IPS-NIHi11 (cell line): Measurements from ENCODE around the gene PPDPF.

Source experiments
- DNase-seq: peaks from one replicate; pipeline ENCODE4 v3.0.0; 2012; ENCODE audit warnings: mixed read lengths, low spot score

The PPDPF gene

GRCh38 chr20:63522091-63522868 lies 1.7 kb downstream of the PPDPF start:
- no peak for DNase-seq

- DNase-seq, result no peak
These were observed 2.5 kb downstream of the PPDPF start for GRCh38 chr20:63522981-63523611.

- DNase-seq, result no peak
These were observed 4.6 kb downstream of the PPDPF start for GRCh38 chr20:63525185-63525584.

GRCh38 chr20:63525971-63526370 lies 5.4 kb downstream of the PPDPF start:
- no peak for DNase-seq

- DNase-seq, result no peak
These were observed 6.6 kb downstream of the PPDPF start for GRCh38 chr20:63527184-63527583.

GRCh38 chr20:63529180-63529860 lies 8.8 kb downstream of the PPDPF start:
- DNase-seq, result no peak

GRCh38 chr20:63529861-63530787 lies 9.6 kb downstream of the PPDPF start:
- DNase-seq, result peak; percentile 18

- DNase-seq, result no peak
These were observed 10.2 kb downstream of the PPDPF start for GRCh38 chr20:63530788-63531160.

- DNase-seq, result no peak
These were observed 11.3 kb downstream of the PPDPF start for GRCh38 chr20:63531686-63532448.

- no peak for DNase-seq
These were observed 11.9 kb downstream of the PPDPF start for GRCh38 chr20:63532449-63532971.

GRCh38 chr20:63533388-63533787 lies 12.8 kb downstream of the PPDPF start:
- peak; percentile 3 for DNase-seq

GRCh38 chr20:63533871-63534393 lies 13.4 kb downstream of the PPDPF start:
- peak; percentile 34 for DNase-seq

- no peak for DNase-seq
These were observed 13.9 kb downstream of the PPDPF start for GRCh38 chr20:63534427-63534830.

GRCh38 chr20:63534831-63535651 lies 14.5 kb downstream of the PPDPF start:
- DNase-seq, result peak; percentile 23

- DNase-seq, result no peak
These were observed 15.8 kb downstream of the PPDPF start for GRCh38 chr20:63536241-63536977.

- no peak for DNase-seq
These were observed 16.5 kb downstream of the PPDPF start, which contains the start of gene PTK6 for GRCh38 chr20:63536997-63537524. TSS of gene PTK6 (minus strand) at chr20:63537376. CDS start at chr20:63537314, 62 bp downstream.

- DNase-seq, result peak; percentile 99
These were observed 17.1 kb downstream of the PPDPF start for GRCh38 chr20:63537525-63538203.
